Measurements from ENCODE around the gene CRLF2.

CRLF2 gene

DNA sequence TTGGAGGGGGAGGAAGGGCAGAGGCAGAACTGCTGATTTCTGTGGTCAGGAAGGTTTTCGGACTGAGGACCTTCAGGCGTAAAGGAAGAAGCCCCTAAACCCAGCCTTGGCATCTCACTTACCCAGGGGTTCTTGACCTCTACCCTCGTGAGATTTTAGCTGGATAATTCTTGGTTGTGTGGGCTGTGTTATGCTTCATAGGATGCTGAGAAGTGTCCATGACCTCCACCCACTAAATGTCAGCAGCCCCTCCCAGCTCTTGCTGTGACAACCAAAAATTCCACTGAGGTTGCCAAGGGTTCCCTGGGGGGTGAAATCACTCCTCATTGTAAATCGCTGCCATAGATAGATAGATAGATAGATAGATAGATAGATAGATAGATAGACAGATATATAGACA is 5.8 kb upstream of the CRLF2 start:
- H3K4me3 ChIP-seq (ENCODE audit: insufficient read depth, low read length, poor library complexity, severe bottlenecking), result no peak overlapping the region
- no peaks in the 10 kb centered on the region for H3F3A ChIP-seq (ENCODE audit: insufficient read depth)
- no peaks in the 10 kb centered on the region for H3K36me3 ChIP-seq (ENCODE audit: low read length)
- H2AFZ ChIP-seq (ENCODE audit: low read depth, low read length, severe bottlenecking), result no peak overlapping the region
- TF ChIP-seq EZH2phosphoT487 (conservative IDR thresholded peaks at IDR 0.05; ENCODE audit: low read length), result no peak
- TF ChIP-seq, protein P1, sequence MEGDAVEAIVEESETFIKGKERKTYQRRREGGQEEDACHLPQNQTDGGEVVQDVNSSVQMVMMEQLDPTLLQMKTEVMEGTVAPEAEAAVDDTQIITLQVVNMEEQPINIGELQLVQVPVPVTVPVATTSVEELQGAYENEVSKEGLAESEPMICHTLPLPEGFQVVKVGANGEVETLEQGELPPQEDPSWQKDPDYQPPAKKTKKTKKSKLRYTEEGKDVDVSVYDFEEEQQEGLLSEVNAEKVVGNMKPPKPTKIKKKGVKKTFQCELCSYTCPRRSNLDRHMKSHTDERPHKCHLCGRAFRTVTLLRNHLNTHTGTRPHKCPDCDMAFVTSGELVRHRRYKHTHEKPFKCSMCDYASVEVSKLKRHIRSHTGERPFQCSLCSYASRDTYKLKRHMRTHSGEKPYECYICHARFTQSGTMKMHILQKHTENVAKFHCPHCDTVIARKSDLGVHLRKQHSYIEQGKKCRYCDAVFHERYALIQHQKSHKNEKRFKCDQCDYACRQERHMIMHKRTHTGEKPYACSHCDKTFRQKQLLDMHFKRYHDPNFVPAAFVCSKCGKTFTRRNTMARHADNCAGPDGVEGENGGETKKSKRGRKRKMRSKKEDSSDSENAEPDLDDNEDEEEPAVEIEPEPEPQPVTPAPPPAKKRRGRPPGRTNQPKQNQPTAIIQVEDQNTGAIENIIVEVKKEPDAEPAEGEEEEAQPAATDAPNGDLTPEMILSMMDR (IDR thresholded peaks at IDR 0.05; ENCODE audit: insufficient read depth, low read length, poor library complexity, severe bottlenecking), result no peak
- no peak overlapping the region for H3K9ac ChIP-seq (ENCODE audit: low read length)
- H3K9me3 ChIP-seq (ENCODE audit: insufficient read depth, low read length), result no peaks in the 10 kb centered on the region
- no peak overlapping the region for H3K27ac ChIP-seq (ENCODE audit: low read depth, low read length)
- no peaks in the 10 kb centered on the region for H4K20me1 ChIP-seq (ENCODE audit: low read depth, low read length)
- no peaks in the 10 kb centered on the region for H3K79me2 ChIP-seq (ENCODE audit: insufficient read depth, low read length)
- H3K4me2 ChIP-seq (ENCODE audit: low read depth, low read length, poor library complexity, severe bottlenecking), result no peak overlapping the region
- no peaks in the 10 kb centered on the region for H3K27me3 ChIP-seq (ENCODE audit: low read length)
- H3K9me2 ChIP-seq (replicated peaks; ENCODE audit: insufficient read depth, low read length), result no peaks in the 10 kb centered on the region

DNA sequence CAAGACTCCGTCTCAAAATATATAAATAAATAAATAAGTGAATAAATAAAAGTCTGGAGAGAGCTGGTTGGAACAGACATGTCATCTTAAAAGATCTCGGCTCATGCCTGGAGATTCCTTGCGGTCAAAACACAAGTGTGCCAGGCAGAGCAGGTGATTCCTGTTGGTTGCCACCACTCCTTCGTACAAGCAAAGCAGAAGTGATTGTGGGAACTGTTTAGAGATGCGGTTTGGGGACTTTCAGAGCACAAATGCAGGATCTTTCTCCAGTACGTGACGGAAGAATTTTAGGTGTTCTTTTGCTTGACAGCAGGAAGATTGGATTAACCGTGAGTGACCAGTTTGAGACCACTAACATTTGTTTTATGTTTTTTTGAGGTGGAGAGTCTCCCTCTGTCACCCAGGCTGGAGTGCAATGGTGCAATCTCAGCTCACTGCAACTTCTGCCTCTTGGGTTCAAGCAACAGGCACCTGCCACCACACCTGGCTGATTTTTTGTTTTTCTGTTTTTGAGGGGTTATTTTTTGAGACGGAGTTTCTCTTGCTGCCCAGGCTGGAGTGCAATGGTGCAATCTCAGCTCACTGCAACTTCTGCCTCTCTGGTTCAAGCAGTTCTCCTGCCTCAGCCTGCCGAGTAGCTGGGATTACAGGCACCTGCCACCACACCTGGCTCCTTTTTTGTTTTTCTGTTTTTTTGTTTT is 2.8 kb upstream of the CRLF2 start:
- H3K27me3 ChIP-seq (ENCODE audit: low read length), result no peaks in the 10 kb centered on the region
- no peaks in the 10 kb centered on the region for H3K9me3 ChIP-seq (ENCODE audit: insufficient read depth, low read length)
- H4K20me1 ChIP-seq (ENCODE audit: low read depth, low read length), result no peaks in the 10 kb centered on the region
- H3K27ac ChIP-seq (ENCODE audit: low read depth, low read length), result no peak overlapping the region
- no peak overlapping the region for H3K4me3 ChIP-seq (ENCODE audit: insufficient read depth, low read length, poor library complexity, severe bottlenecking)
- TF ChIP-seq, protein P1 (IDR thresholded peaks at IDR 0.05; ENCODE audit: insufficient read depth, low read length, poor library complexity, severe bottlenecking), result no peak
- TF ChIP-seq EZH2phosphoT487 (conservative IDR thresholded peaks at IDR 0.05; ENCODE audit: low read length), result no peak
- no peaks in the 10 kb centered on the region for H3F3A ChIP-seq (ENCODE audit: insufficient read depth)
- H3K4me2 ChIP-seq (ENCODE audit: low read depth, low read length, poor library complexity, severe bottlenecking), result no peak overlapping the region
- H3K9ac ChIP-seq (ENCODE audit: low read length), result no peak overlapping the region
- H3K9me2 ChIP-seq (replicated peaks; ENCODE audit: insufficient read depth, low read length), result no peaks in the 10 kb centered on the region
- H2AFZ ChIP-seq (ENCODE audit: low read depth, low read length, severe bottlenecking), result no peak overlapping the region
- H3K79me2 ChIP-seq (ENCODE audit: insufficient read depth, low read length), result no peaks in the 10 kb centered on the region
- H3K36me3 ChIP-seq (ENCODE audit: low read length), result no peaks in the 10 kb centered on the region

DNA sequence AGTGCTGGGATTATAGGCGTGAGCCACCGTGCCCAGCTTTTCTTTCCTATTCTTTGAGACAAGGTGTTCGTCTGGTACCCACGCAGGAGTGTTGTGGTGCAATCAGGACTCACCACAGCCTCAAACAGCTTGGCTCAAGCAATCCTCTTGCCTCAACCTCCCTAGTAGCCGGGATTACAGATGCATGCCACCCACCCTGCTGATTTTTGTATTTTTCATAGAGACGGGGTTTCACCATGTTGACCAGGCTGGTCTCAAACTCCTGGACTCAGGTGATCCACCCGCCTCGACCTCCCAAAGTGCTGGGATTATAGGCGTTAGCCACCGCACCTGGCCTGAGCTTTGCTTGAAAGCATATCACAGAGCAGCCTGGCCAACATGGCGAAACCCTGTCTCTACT is 1.5 kb upstream of the CRLF2 start:
- H3K27me3 ChIP-seq (ENCODE audit: low read length), result no peaks in the 10 kb centered on the region
- H3K9ac ChIP-seq (ENCODE audit: low read length), result no peak overlapping the region
- no peaks in the 10 kb centered on the region for H3K79me2 ChIP-seq (ENCODE audit: insufficient read depth, low read length)
- no peak overlapping the region for H3K4me3 ChIP-seq (ENCODE audit: insufficient read depth, low read length, poor library complexity, severe bottlenecking)
- no peak overlapping the region for H2AFZ ChIP-seq (ENCODE audit: low read depth, low read length, severe bottlenecking)
- no peaks in the 10 kb centered on the region for H3K36me3 ChIP-seq (ENCODE audit: low read length)
- H4K20me1 ChIP-seq (ENCODE audit: low read depth, low read length), result no peaks in the 10 kb centered on the region
- H3K9me3 ChIP-seq (ENCODE audit: insufficient read depth, low read length), result no peaks in the 10 kb centered on the region
- no peak overlapping the region for H3K27ac ChIP-seq (ENCODE audit: low read depth, low read length)
- no peak overlapping the region for H3K4me2 ChIP-seq (ENCODE audit: low read depth, low read length, poor library complexity, severe bottlenecking)
- no peaks in the 10 kb centered on the region for H3K9me2 ChIP-seq (replicated peaks; ENCODE audit: insufficient read depth, low read length)
- no peaks in the 10 kb centered on the region for H3F3A ChIP-seq (ENCODE audit: insufficient read depth)
- TF ChIP-seq, protein P1 (IDR thresholded peaks at IDR 0.05; ENCODE audit: insufficient read depth, low read length, poor library complexity, severe bottlenecking), result no peak

All from SU-DHL-6 (cell line).